H1 (cell line): Measurements from ENCODE around the gene DYRK1A. TPM values are rescaled to one million over a fixed set of nuclear protein-coding genes. Genes with fewer than 3 reads are reported as not detected.

ENCODE experiments used
- CTCF ChIA-PET: fragments of 300-600 bp; sonication (Branson Sonifier 250); formaldehyde crosslinking; loops from one replicate; lab custom pipeline; 2021; ENCODE audit not compliant: partially characterized antibody; lab: Charles Lee
- POLR2A ChIA-PET: fragments of 300-600 bp; sonication (Branson Sonifier 250); formaldehyde crosslinking; loops from one replicate; lab custom pipeline; 2021; ENCODE audit warnings: inconsistent platforms; ENCODE audit not compliant: partially characterized antibody; lab: Charles Lee
- DNase-seq, 2 experiments: peaks; one replicate each; pipeline versions ENCODE4 v3.0.0 to v3.0.0-alpha.2; 2010 to 2022; ENCODE audit warnings: low spot score in 2 of 2, low read depth in 1 of 2, mixed read lengths in 1 of 2
- FAIRE-seq: peaks from 2 replicates; lab custom pipeline; 2011; peaks lifted over from hg19 to GRCh38; lab: Jason Lieb, UNC
- H2AFZ ChIP-seq: 2 replicates; pipeline ENCODE4 v1.8.1; 2012; ENCODE audit warnings: low read length, inconsistent platforms
- H2AK5ac ChIP-seq: 2 replicates; pipeline ENCODE4 v1.6.1; 2013; ENCODE audit warnings: low read depth, low read length
- H2BK120ac ChIP-seq: replicated peaks from 2 replicates; pipeline ENCODE3; 2013; ENCODE audit warnings: low read depth, low read length, inconsistent platforms
- H2BK12ac ChIP-seq: 2 replicates; pipeline ENCODE4 v1.6.1; 2013; ENCODE audit warnings: low read depth, low read length
- H2BK15ac ChIP-seq: 2 replicates; pipeline ENCODE4 v1.6.1; 2013; ENCODE audit warnings: low read length
- H2BK20ac ChIP-seq: 2 replicates; pipeline ENCODE4 v1.6.1; 2013; ENCODE audit warnings: low read length
- H2BK5ac ChIP-seq: 2 replicates; pipeline ENCODE4 v1.6.1; 2013; ENCODE audit warnings: low read depth, low read length
- H3K14ac ChIP-seq: 2 replicates; pipeline ENCODE4 v1.6.1; 2013; ENCODE audit warnings: inconsistent platforms; ENCODE audit not compliant: insufficient read length
- H3K18ac ChIP-seq: 2 replicates; pipeline ENCODE4 v1.6.1; 2013; ENCODE audit warnings: low read length; ENCODE audit errors: extremely low read depth
- H3K23ac ChIP-seq: 2 replicates; pipeline ENCODE4 v1.6.1; 2013; ENCODE audit warnings: inconsistent platforms; ENCODE audit not compliant: insufficient read length
- H3K23me2 ChIP-seq: 2 replicates; pipeline ENCODE4 v1.6.1; 2013; ENCODE audit warnings: low read depth, low read length
- H3K27ac ChIP-seq: 2 replicates; pipeline ENCODE4 v1.6.1; 2011; ENCODE audit warnings: low read depth, low read length, inconsistent platforms
- H3K27me3 ChIP-seq, 4 experiments: replicated peaks in 1 of 4; 1 replicate in 1 of 4; 2 replicates in 3 of 4; pipeline versions ENCODE4 v1.6.1 to v1.8.1; 2011 to 2013; ENCODE audit warnings: low read length in 3 of 4, mild to moderate bottlenecking in 3 of 4, inconsistent platforms in 2 of 4, mixed read lengths in 2 of 4, moderate library complexity in 1 of 4; ENCODE audit not compliant: control insufficient read depth in 3 of 4, insufficient read depth in 3 of 4; ENCODE audit errors: extremely low read depth in 1 of 4
- H3K36me3 ChIP-seq, 4 experiments: 2 replicates each; pipeline versions ENCODE4 v1.6.1 to v1.8.1; 2011 to 2013; ENCODE audit warnings: mild to moderate bottlenecking in 4 of 4, low read length in 3 of 4, moderate library complexity in 2 of 4, control low read depth in 1 of 4, inconsistent platforms in 1 of 4; ENCODE audit not compliant: insufficient read depth in 4 of 4, control insufficient read depth in 2 of 4
- H3K4ac ChIP-seq: replicated peaks from 2 replicates; pipeline ENCODE3; 2013; ENCODE audit warnings: low read length, low read depth, mixed read lengths, inconsistent platforms; ENCODE audit not compliant: insufficient read length
- H3K4me1 ChIP-seq, 4 experiments: replicated peaks in 1 of 4; 1 replicate in 1 of 4; 2 replicates in 3 of 4; pipeline versions ENCODE4 v1.6.1 to v1.8.1; 2011 to 2013; ENCODE audit warnings: low read length in 3 of 4, inconsistent platforms in 2 of 4, mixed read lengths in 1 of 4; ENCODE audit not compliant: insufficient read depth in 4 of 4, control insufficient read depth in 3 of 4
- H3K4me2 ChIP-seq, 2 experiments: 2 replicates each; pipeline versions ENCODE4 v1.6.1 to v1.8.1; 2011 to 2013; ENCODE audit warnings: low read depth in 2 of 2, low read length in 2 of 2, control low read depth in 1 of 2, inconsistent platforms in 1 of 2, mild to moderate bottlenecking in 1 of 2; ENCODE audit not compliant: insufficient read depth in 1 of 2
- H3K4me3 ChIP-seq, 4 experiments: fragments of 200-600, 300-600 bp in 1 of 4; sonication (generic), shearing (Covaris generic), sonication (Bioruptor Twin) in 1 of 4; 2 replicates each; pipeline versions ENCODE4 v1.5.1 to v1.8.1; 2011 to 2016; ENCODE audit warnings: low read length in 4 of 4, low read depth in 3 of 4, control low read depth in 2 of 4, inconsistent platforms in 2 of 4, mild to moderate bottlenecking in 2 of 4, mixed read lengths in 1 of 4, moderate library complexity in 1 of 4; ENCODE audit not compliant: insufficient read depth in 2 of 4; ENCODE audit errors: extremely low read depth in 1 of 4
- H3K56ac ChIP-seq: replicated peaks from 2 replicates; pipeline ENCODE3; 2013; ENCODE audit warnings: low read depth, mild to moderate bottlenecking, mixed read lengths, low read length, inconsistent platforms; ENCODE audit not compliant: insufficient read length
- H3K79me1 ChIP-seq: 2 replicates; pipeline ENCODE4 v1.6.1; 2013; ENCODE audit warnings: low read depth, low read length, control low read depth
- H3K79me2 ChIP-seq, 2 experiments: 2 replicates each; pipeline versions ENCODE4 v1.6.1 to v1.8.1; 2012 to 2013; ENCODE audit warnings: low read length in 2 of 2, mild to moderate bottlenecking in 2 of 2, inconsistent platforms in 1 of 2; ENCODE audit not compliant: insufficient read depth in 2 of 2, control insufficient read depth in 1 of 2
- H3K9ac ChIP-seq, 4 experiments: replicated peaks in 1 of 4; 1 replicate in 1 of 4; 2 replicates in 3 of 4; pipeline versions ENCODE4 v1.6.1 to v1.8.1; 2011 to 2013; ENCODE audit warnings: low read depth in 3 of 4, low read length in 3 of 4, control low read depth in 2 of 4, mild to moderate bottlenecking in 2 of 4, moderate library complexity in 2 of 4, inconsistent platforms in 1 of 4; ENCODE audit errors: extremely low read depth in 1 of 4
- H3K9me3 ChIP-seq, 2 experiments: 2 replicates each; pipeline versions ENCODE4 v1.6.1 to v1.8.1; 2012 to 2013; ENCODE audit warnings: mild to moderate bottlenecking in 2 of 2, moderate library complexity in 2 of 2, control low read depth in 1 of 2, inconsistent platforms in 1 of 2, low read depth in 1 of 2, low read length in 1 of 2, mixed read lengths in 1 of 2; ENCODE audit not compliant: insufficient read depth in 2 of 2
- H4K20me1 ChIP-seq, 2 experiments: replicated peaks in 1 of 2; 2 replicates each; pipeline versions ENCODE3 to v1.8.1; 2011 to 2013; ENCODE audit warnings: inconsistent platforms in 2 of 2, low read length in 2 of 2, mild to moderate bottlenecking in 1 of 2; ENCODE audit not compliant: insufficient read depth in 2 of 2, control insufficient read depth in 1 of 2
- H4K5ac ChIP-seq: 2 replicates; pipeline ENCODE4 v1.6.1; 2013; ENCODE audit warnings: low read length, low read depth, mixed read lengths, inconsistent platforms; ENCODE audit not compliant: insufficient read length
- H4K8ac ChIP-seq: 2 replicates; pipeline ENCODE4 v1.8.0; 2013; ENCODE audit warnings: mild to moderate bottlenecking, moderate library complexity, low read length, inconsistent platforms; ENCODE audit not compliant: insufficient read depth; ENCODE audit errors: extremely low read depth
- H4K91ac ChIP-seq: replicated peaks from 2 replicates; pipeline ENCODE3; 2013; ENCODE audit warnings: low read length, mixed read lengths, inconsistent platforms; ENCODE audit not compliant: insufficient read length
- KDM5A ChIP-seq: fragments of 200-600 bp; IDR thresholded peaks from 2 replicates; pipeline ENCODE4 v1.7.1; 2012; ENCODE audit warnings: mild to moderate bottlenecking, low read length, inconsistent platforms, mixed read lengths
- POLR2A ChIP-seq, 2 experiments: IDR thresholded peaks; 1 replicate in 1 of 2; 2 replicates in 1 of 2; pipeline ENCODE4 v1.6.1; 2011; ENCODE audit warnings: low read depth in 2 of 2, low read length in 2 of 2, mild to moderate bottlenecking in 2 of 2; ENCODE audit errors: control extremely low read depth in 1 of 2
- WGBS, 2 experiments: shearing (Covaris generic) in 1 of 2; methylation state at CpG; one replicate each; pipeline versions ENCODE4 v1.1.6 to v1.1.7; 2013 to 2015; ENCODE audit warnings: low lambda C conversion rate in 2 of 2, mixed read lengths in 2 of 2, inconsistent platforms in 1 of 2, low coverage in 1 of 2, missing lambda C conversion rate in 1 of 2; ENCODE audit not compliant: insufficient replicate concordance in 2 of 2, insufficient coverage in 1 of 2, insufficient read length in 1 of 2; ENCODE audit errors: extremely low coverage in 1 of 2, missing lambda C conversion rate in 1 of 2; 5-methylcytosine and 5-hydroxymethylcytosine counted together
- polyA plus RNA-seq, 7 experiments: library from polyadenylated mRNA; depleted of rRNA in 3 of 7; stranded (reverse) in 5 of 7; unstranded in 2 of 7; fragments of >200 nt in 5 of 7; fragments of 200-250 nt in 2 of 7; gene quantifications; 1 replicate in 5 of 7; 2 replicates in 1 of 7; 4 replicates in 1 of 7; pipeline versions ENCODE4 v1.2.1 to v1.2.3, GENCODE V29; 2011 to 2013; ENCODE audit warnings: missing spikeins in 2 of 7, mixed read lengths in 2 of 7
- total RNA-seq: library from RNA; stranded (reverse); fragmentation: NEBNext Ultra II Directional; extraction: Animal tissue kit (Norgen Biotek cat#: 25700); gene quantifications from 2 replicates; pipeline ENCODE4 v1.2.1, GENCODE V29; 2021

The DYRK1A gene
- total and polyA plus RNA-seq, 2 of the 8 experiments (the other 6 are each of a cell fraction or from before 2014, with no cell fraction given) = 61.1 to 62.2 TPM

GRCh38 chr21:37367336-37367702, 746 bp downstream of the DYRK1A start:
- H2BK5ac ChIP-seq = no peak overlapping the region
- no peaks in the 10 kb centered on the region for H3K79me1 ChIP-seq
- 0% methylated on average over 28 of the region's 61 CpGs; no CpG with 5 or more reads in 1 of the 2 experiments for WGBS, 2 experiments
- peaks cover 13 to 16% of the 10 kb centered on the region in 2 experiments for H4K20me1 ChIP-seq
- H4K8ac ChIP-seq = peak overlapping the region; percentile 98; the same call in 1 of the 2 replicates
- H3K27me3 ChIP-seq = no peaks in the 10 kb centered on the region
- no peaks in the 10 kb centered on the region for H3K36me3 ChIP-seq
- no peak overlapping the region for H3K4ac ChIP-seq
- H3K4me2 ChIP-seq = peak overlapping the region; percentile 55 to 93; a peak in 2 of 4 replicates
- H3K18ac ChIP-seq = no peak overlapping the region
- H3K79me2 ChIP-seq = peaks cover 41 to 48% of the 10 kb centered on the region in 2 experiments
- FAIRE-seq = no peak
- TF ChIP-seq KDM5A (no peak), POLR2A (IDR thresholded peaks at IDR 0.05; ENCODE audit: control extremely low read depth in 1 of 2, low read depth in 2 of 2, low read length in 2 of 2) (peak in 1 of 2 experiments; percentile 12; a peak in 1 of 3 replicates)
- TF ChIP-seq, all 59 proteins: peak for 1
- Histone ChIP-seq H2BK12ac (no peak overlapping the region), H2BK15ac (no peak overlapping the region), H3K23ac (no peak overlapping the region), H3K14ac (no peak overlapping the region), H2BK20ac (no peak overlapping the region), H3K9me3 (no peaks in the 10 kb centered on the region), H3K23me2 (peaks cover 9% of the 10 kb centered on the region; the same call in 1 of the 2 replicates), H3K9ac (peak overlapping the region in 3 of 4 experiments; percentile 98 to 100 (median 99); a peak in 5 of 7 replicates), H3K27ac (peak overlapping the region; percentile 97), H3K56ac (no peak overlapping the region), H2BK120ac (no peak overlapping the region), H3K4me3 (peak overlapping the region; percentile 77 to 89 (median 80)), H2AFZ (no peak overlapping the region), H4K91ac (no peak overlapping the region), H4K5ac (no peak overlapping the region), H2AK5ac (no peak overlapping the region), H3K4me1 (peaks cover 0 to 6% (median under 1%) of the 10 kb centered on the region in 4 experiments; a peak in 3 of 7 replicates)
- POLR2A ChIA-PET = interaction anchor here (0.7 to 4.7 kb wide), 8 partner anchors 9 to 128 kb away, joined by 3 to 21 read pairs (median 5); partner anchors contain the start of gene VPS26C
- CTCF ChIA-PET = no interaction called here
- no peak for DNase-seq
